HepG2 (cell line): ENCODE measurements around the gene SDC1. TPM values are rescaled to one million over a fixed set of nuclear protein-coding genes. Genes with fewer than 3 reads are reported as not detected.

ENCODE experiments used
- ELF1 ChIP-seq: sonication (generic); formaldehyde crosslinking; IDR thresholded peaks from 2 replicates; pipeline ENCODE4 v1.4.0; 2020; ENCODE audit warnings: missing genetic modification reagents
- HBP1 ChIP-seq: IDR thresholded peaks from 2 replicates; pipeline ENCODE4 v1.6.1; 2016; ENCODE audit warnings: low read depth, control low read depth
- HDAC1 ChIP-seq: sonication (generic); formaldehyde crosslinking; IDR thresholded peaks from 2 replicates; pipeline ENCODE4 v1.5.1; 2020; ENCODE audit warnings: mild to moderate bottlenecking, missing genetic modification reagents
- HMGXB4 ChIP-seq, 2 experiments: sonication (generic) in 1 of 2; formaldehyde crosslinking in 1 of 2; IDR thresholded peaks; 2 replicates each; pipeline versions ENCODE4 v1.4.0 to v1.6.1; 2018 to 2020; ENCODE audit warnings: missing genetic modification reagents in 2 of 2, borderline replicate concordance in 1 of 2, low read depth in 1 of 2, mild to moderate bottlenecking in 1 of 2, missing biosample characterization in 1 of 2
- IRX3 ChIP-seq: sonication (generic); formaldehyde crosslinking; IDR thresholded peaks from 2 replicates; pipeline ENCODE4 v1.8.1; 2023; ENCODE audit warnings: mild to moderate bottlenecking, low read depth, missing genetic modification reagents, borderline replicate concordance
- LCORL ChIP-seq, 2 experiments: fragments of 450-650 bp in 1 of 2; sonication (generic) in 1 of 2; formaldehyde crosslinking in 1 of 2; IDR thresholded peaks; 2 replicates each; pipeline versions ENCODE4 v1.5.0 to v1.6.1; 2017 to 2020; ENCODE audit warnings: antibody characterized with exemption in 1 of 2, missing genetic modification reagents in 1 of 2
- NFE2L1 ChIP-seq: sonication (generic); formaldehyde crosslinking; IDR thresholded peaks from 2 replicates; pipeline ENCODE4 v1.4.0; 2020; ENCODE audit warnings: missing genetic modification reagents, mild to moderate bottlenecking, borderline replicate concordance
- RNF219 ChIP-seq: sonication (generic); formaldehyde crosslinking; IDR thresholded peaks from 2 replicates; pipeline ENCODE4 v1.5.0; 2020; ENCODE audit warnings: mild to moderate bottlenecking, missing genetic modification reagents
- SMAD3 ChIP-seq: sonication (generic); formaldehyde crosslinking; IDR thresholded peaks from 2 replicates; pipeline ENCODE4 v1.4.0; 2020; ENCODE audit warnings: missing genetic modification reagents
- SNAI1 ChIP-seq: sonication (generic); formaldehyde crosslinking; IDR thresholded peaks from 2 replicates; pipeline ENCODE4 v1.5.0; 2020; ENCODE audit warnings: mild to moderate bottlenecking, missing genetic modification reagents, borderline replicate concordance
- SOX13 ChIP-seq, 3 experiments: fragments of 450-650 bp in 1 of 3; sonication (generic) in 1 of 3; formaldehyde crosslinking in 1 of 3; IDR thresholded peaks in 2 of 3; conservative IDR thresholded peaks in 1 of 3; 2 replicates each; pipeline versions ENCODE4 v1.5.0 to v1.6.1; 2016 to 2020; ENCODE audit warnings: antibody characterized with exemption in 1 of 3, mild to moderate bottlenecking in 1 of 3, missing compliant biosample characterization in 1 of 3, missing genetic modification reagents in 1 of 3, moderate library complexity in 1 of 3
- U2AF2 ChIP-seq: fragments of 200-400 bp; formaldehyde crosslinking; IDR thresholded peaks from 2 replicates; pipeline ENCODE4 v1.6.1; 2017; ENCODE audit warnings: low read depth, mild to moderate bottlenecking, low read length
- ZBTB2 ChIP-seq: sonication (generic); formaldehyde crosslinking; IDR thresholded peaks from 2 replicates; pipeline ENCODE4 v1.8.0; 2022; ENCODE audit warnings: low read depth, missing genetic modification reagents
- ZNF280B ChIP-seq: sonication (generic); formaldehyde crosslinking; IDR thresholded peaks from 2 replicates; pipeline ENCODE4 v1.5.0; 2020; ENCODE audit warnings: missing genetic modification reagents, mild to moderate bottlenecking, borderline replicate concordance
- ZNF292 ChIP-seq: sonication (generic); formaldehyde crosslinking; IDR thresholded peaks from 2 replicates; pipeline ENCODE4 v1.8.1; 2022; ENCODE audit warnings: mild to moderate bottlenecking, low read depth, missing genetic modification reagents, borderline replicate concordance
- ZNF33B ChIP-seq: sonication (generic); formaldehyde crosslinking; IDR thresholded peaks from 2 replicates; pipeline ENCODE4 v1.5.1; 2020; ENCODE audit warnings: mild to moderate bottlenecking, missing genetic modification reagents
- ZNF746 ChIP-seq: sonication (generic); formaldehyde crosslinking; IDR thresholded peaks from 2 replicates; pipeline ENCODE4 v1.8.0; 2022; ENCODE audit warnings: mild to moderate bottlenecking, missing genetic modification reagents
- polyA plus RNA-seq, 8 experiments: library from polyadenylated mRNA; depleted of rRNA in 3 of 8; stranded (reverse) in 7 of 8; unstranded in 1 of 8; fragments of >200 nt; fragmentation: Illumina TruSeq in 4 of 8; extraction: Trizol in 4 of 8; gene quantifications; 2 replicates each; pipeline versions ENCODE4 v1.2.1 to v1.2.3, GENCODE V29; 2011 to 2016; ENCODE audit warnings: low read depth in 4 of 8, missing spikeins in 1 of 8, mixed read lengths in 1 of 8; ENCODE audit not compliant: insufficient read depth in 1 of 8
- total RNA-seq, 5 experiments: library from RNA; depleted of rRNA; stranded (reverse); fragments of >200 nt; fragmentation: Illumina TruSeq; extraction: Trizol; gene quantifications; 2 replicates each; pipeline ENCODE4 v1.2.3, GENCODE V29; 2016; ENCODE audit warnings: low read depth in 1 of 5

SDC1 gene
- total and polyA plus RNA-seq, 2 of the 13 experiments (the other 11 are each of a cell fraction or from before 2014, with no cell fraction given), result 108 to 119 TPM

- TF ChIP-seq HBP1 (CRISPR knock-in tag) (peak; percentile 74; the same call in 1 of the 2 replicates), RNF219 (CRISPR knock-in tag) (no peak), ZBTB2 (peak; percentile 49; the same call in 1 of the 2 replicates), IRX3 (CRISPR knock-in tag) (peak; percentile 59; the same call in 1 of the 2 replicates), HMGXB4 (CRISPR knock-in tag; IDR thresholded peaks at IDR 0.05; ENCODE audit: borderline replicate concordance in 1 of 2, low read depth in 1 of 2) (peak in 1 of 2 experiments; percentile 49; a peak in 1 of 4 replicates), ELF1 (peak; percentile 88), ZNF33B (CRISPR knock-in tag) (no peak), U2AF2 (no peak), ZNF746 (peak; percentile 74; the same call in 1 of the 2 replicates), ZNF280B (CRISPR knock-in tag) (no peak), SOX13 (IDR thresholded peaks at IDR 0.05) (peak; percentile 54; the same call in 1 of the 2 replicates), SOX13 (CRISPR knock-in tag; conservative IDR thresholded peaks at IDR 0.05 in 1 of 2, IDR thresholded peaks at IDR 0.05 in 1 of 2) (peak in 1 of 2 experiments; percentile 47; a peak in 2 of 4 replicates), NFE2L1 (CRISPR knock-in tag) (no peak), ZNF292 (peak; percentile 79; the same call in 1 of the 2 replicates), SNAI1 (CRISPR knock-in tag) (no peak), HDAC1 (CRISPR knock-in tag) (peak; percentile 87), SMAD3 (CRISPR knock-in tag) (0 out of 2 replicates have a peak, but pooled peaks have one; percentile 50), LCORL (IDR thresholded peaks at IDR 0.05) (no peak), LCORL (CRISPR knock-in tag; IDR thresholded peaks at IDR 0.05) (peak; percentile 91)
Observed at GRCh38 chr2:20196053-20196656, 28.8 kb downstream of the SDC1 start (continued).
